ENCODE measurements around the gene TNP2. TPM values are rescaled to one million over a fixed set of nuclear protein-coding genes. Genes with fewer than 3 reads are reported as not detected.

TNP2 gene
- total RNA-seq, 4 donors from 2014 or later, result not detected

GRCh38 chr16:11273721-11274324 is 4.7 kb upstream of the TNP2 start:
- intact Hi-C loops (cut with DNase I; ENCODE audit: low total_unique reads), result no loop called here
- H3K9me3 ChIP-seq, result no peaks in the 10 kb centered on the region

DNA sequence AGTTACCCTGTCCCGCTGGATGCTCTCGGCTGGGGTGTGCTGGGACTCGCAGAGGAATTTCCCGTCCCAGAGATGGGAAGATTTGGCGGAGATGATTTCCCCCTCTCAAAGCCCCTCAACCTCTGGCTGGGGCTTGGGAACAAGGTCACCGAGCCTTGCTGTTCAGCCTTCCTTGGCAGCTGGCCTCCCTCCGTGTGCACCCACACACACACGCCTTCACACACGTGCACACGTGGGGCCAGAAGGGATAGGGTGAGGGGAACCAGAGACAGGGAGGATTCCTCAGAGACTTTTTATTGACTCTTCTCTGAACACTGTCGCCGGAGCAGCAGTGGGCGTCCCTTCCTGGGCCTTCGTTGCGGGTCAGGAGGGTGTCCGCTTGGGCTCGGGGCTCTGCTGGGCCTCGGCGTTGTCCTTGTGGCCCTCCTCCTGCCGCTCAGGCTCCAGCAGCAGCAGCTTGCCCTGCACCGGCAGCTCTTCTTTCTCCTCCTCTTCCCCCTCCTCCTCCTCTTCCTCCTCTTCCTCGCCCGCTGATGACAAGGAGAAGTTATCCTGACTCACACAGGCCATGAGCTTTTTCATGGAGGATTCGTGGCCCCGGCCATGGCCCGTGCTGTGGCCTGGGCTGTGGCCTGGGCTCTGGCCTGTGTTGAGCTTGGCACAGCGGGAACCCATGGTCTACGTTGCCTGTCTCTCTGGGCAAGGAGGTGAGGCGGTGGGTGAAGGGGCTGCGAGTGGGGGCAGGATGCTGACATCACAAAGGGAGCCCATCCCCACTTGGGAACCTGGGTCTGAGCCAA is 4.0 kb upstream of the TNP2 start, which contains the start of gene PRM3:
Gene PRM3 (minus strand): TSS at position 709 of the 800 bp plus-strand sequence. CDS start 34 bp downstream, at position 675.
- Histone ChIP-seq H3K27ac (no peak within 1 kb of the TSS), H3K4me3 (no peak within 1 kb of the TSS), H3K4me1 (no peaks in the 10 kb centered on the region), H3K27me3 (no peaks in the 10 kb centered on the region), H3K9me3 (no peaks in the 10 kb centered on the region), H3K36me3 (no peaks in the 10 kb centered on the region)
- DNase-seq, result no peak
- no peak for TF ChIP-seq POLR2A (IDR thresholded peaks at IDR 0.05)
- TF ChIP-seq, protein P1, sequence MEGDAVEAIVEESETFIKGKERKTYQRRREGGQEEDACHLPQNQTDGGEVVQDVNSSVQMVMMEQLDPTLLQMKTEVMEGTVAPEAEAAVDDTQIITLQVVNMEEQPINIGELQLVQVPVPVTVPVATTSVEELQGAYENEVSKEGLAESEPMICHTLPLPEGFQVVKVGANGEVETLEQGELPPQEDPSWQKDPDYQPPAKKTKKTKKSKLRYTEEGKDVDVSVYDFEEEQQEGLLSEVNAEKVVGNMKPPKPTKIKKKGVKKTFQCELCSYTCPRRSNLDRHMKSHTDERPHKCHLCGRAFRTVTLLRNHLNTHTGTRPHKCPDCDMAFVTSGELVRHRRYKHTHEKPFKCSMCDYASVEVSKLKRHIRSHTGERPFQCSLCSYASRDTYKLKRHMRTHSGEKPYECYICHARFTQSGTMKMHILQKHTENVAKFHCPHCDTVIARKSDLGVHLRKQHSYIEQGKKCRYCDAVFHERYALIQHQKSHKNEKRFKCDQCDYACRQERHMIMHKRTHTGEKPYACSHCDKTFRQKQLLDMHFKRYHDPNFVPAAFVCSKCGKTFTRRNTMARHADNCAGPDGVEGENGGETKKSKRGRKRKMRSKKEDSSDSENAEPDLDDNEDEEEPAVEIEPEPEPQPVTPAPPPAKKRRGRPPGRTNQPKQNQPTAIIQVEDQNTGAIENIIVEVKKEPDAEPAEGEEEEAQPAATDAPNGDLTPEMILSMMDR (IDR thresholded peaks at IDR 0.05 in 4 of 5, conservative IDR thresholded peaks at IDR 0.05 in 1 of 5), result no peak
- intact Hi-C loops (cut with DNase I; ENCODE audit: low total_unique reads) (no loop called here), in situ Hi-C loops (cut with MboI; ENCODE audit: low sequenced_read_pairs in 4 of 4) (no loop called here)
- no peak for ATAC-seq

More at GRCh38 chr16:11273721-11274324, 4.7 kb upstream of the TNP2 start:
- ATAC-seq (no peak), DNase-seq (no peak)
- Histone ChIP-seq H3K4me1 (no peaks in the 10 kb centered on the region), H3K36me3 (no peaks in the 10 kb centered on the region), H3K4me3 (no peak overlapping the region), H3K27me3 (no peaks in the 10 kb centered on the region), H3K27ac (no peak overlapping the region)
- in situ Hi-C loops (cut with MboI; ENCODE audit: low sequenced_read_pairs in 4 of 4), result no loop called here
- TF ChIP-seq POLR2A (IDR thresholded peaks at IDR 0.05), result no peak
- TF ChIP-seq, protein P1 (IDR thresholded peaks at IDR 0.05 in 4 of 5, conservative IDR thresholded peaks at IDR 0.05 in 1 of 5), result no peak

- in situ Hi-C loops (cut with MboI; ENCODE audit: low sequenced_read_pairs in 4 of 4), result no loop called here
- no peak for ATAC-seq
- intact Hi-C loops (cut with DNase I; ENCODE audit: low total_unique reads), result no loop called here
- DNase-seq, result no peak
- TF ChIP-seq POLR2A (IDR thresholded peaks at IDR 0.05), result no peak
- TF ChIP-seq, protein P1 (IDR thresholded peaks at IDR 0.05 in 4 of 5, conservative IDR thresholded peaks at IDR 0.05 in 1 of 5), result no peak
- H3K4me1 ChIP-seq, result no peaks in the 10 kb centered on the region
- no peaks in the 10 kb centered on the region for H3K9me3 ChIP-seq
- H3K36me3 ChIP-seq, result no peaks in the 10 kb centered on the region
- H3K27me3 ChIP-seq, result no peaks in the 10 kb centered on the region
- H3K4me3 ChIP-seq, result no peak overlapping the region
- H3K27ac ChIP-seq, result no peak overlapping the region
Observed at GRCh38 chr16:11272484-11272883, 3.4 kb upstream of the TNP2 start.

DNA sequence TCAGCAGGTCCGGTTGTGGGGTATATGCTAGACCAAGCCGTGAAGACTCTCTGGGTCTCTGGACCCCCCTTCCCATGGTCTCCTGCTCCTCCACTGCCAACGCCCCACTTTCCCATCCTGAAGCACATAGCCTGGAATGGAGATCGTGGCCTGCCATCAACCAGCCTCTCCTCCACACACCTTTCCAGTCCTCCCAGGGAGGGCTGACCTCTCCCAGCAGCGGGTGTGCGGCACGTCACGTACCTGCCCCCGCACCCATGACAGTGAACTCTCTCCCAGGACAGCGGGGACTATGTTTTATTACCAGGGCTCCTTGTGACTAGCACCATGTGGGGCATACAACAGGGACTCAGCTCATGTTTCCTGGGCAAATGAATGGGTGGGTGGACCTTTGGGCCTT is 2.5 kb upstream of the TNP2 start:
- no peak overlapping the region for H3K4me3 ChIP-seq
- TF ChIP-seq, protein P1 (IDR thresholded peaks at IDR 0.05 in 4 of 5, conservative IDR thresholded peaks at IDR 0.05 in 1 of 5), result no peak
- no peak for TF ChIP-seq POLR2A (IDR thresholded peaks at IDR 0.05)
- H3K9me3 ChIP-seq, result no peaks in the 10 kb centered on the region
- no peaks in the 10 kb centered on the region for H3K36me3 ChIP-seq
- in situ Hi-C loops (cut with MboI; ENCODE audit: low sequenced_read_pairs in 4 of 4) (no loop called here), intact Hi-C loops (cut with DNase I; ENCODE audit: low total_unique reads) (no loop called here)
- H3K27ac ChIP-seq, result no peak overlapping the region
- ATAC-seq (no peak), DNase-seq (no peak)
- H3K4me1 ChIP-seq, result no peaks in the 10 kb centered on the region
- H3K27me3 ChIP-seq, result no peaks in the 10 kb centered on the region
